NCI-H1048 (cell line): Measurements from ENCODE around the gene YOD1.
"Not testable (repeated sequence)": the region's sequence is repeated elsewhere in the genome, so short reads cannot be mapped to it uniquely, and the experiment has no call there.

Experiments
- DNase-seq: peaks from one replicate; lab custom pipeline; 2025; lab: John Stamatoyannopoulos, UW

Gene YOD1

DNA sequence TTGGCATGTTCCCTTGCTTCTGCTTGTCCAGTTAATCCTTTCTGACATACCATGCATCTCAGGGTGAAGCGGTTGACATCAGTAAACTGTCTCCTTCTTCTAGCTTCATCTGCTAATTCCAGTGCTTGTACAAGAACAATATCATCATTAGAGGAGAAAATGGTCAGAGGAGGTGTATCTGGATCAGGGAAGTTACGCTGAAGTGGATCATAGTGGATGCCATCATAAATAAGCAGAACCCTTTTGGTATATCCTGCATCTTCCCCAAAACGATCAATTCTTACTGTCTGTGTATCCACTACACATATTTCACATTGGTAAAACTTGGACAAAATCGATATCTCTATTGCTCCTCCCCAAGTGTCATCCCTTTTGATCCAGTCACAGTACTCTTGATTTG, 2.0 kb downstream of the YOD1 start:
- DNase-seq = no peak

DNA sequence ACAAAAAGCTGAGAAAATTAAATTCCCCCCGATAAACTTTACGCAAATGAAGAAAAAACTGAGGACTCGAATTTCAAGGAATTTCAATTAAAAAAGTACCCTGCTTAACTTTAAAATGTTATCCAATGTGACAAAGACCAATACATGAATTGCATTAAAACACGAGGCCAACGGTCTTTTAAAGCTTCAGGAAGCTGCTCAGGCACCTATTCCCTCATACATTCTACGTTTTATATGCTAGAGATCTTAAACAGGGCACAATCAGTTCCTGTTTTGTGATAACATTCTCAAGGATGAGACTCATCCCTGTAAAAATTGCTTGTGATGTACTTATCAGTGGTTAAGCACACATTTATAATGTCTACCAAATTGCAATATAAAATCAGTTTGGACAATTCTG, 3.0 kb downstream of the YOD1 start:
- no peak for DNase-seq

GRCh38 chr1:207047505-207047904, 3.5 kb downstream of the YOD1 start:
- DNase-seq = no peak

DNA sequence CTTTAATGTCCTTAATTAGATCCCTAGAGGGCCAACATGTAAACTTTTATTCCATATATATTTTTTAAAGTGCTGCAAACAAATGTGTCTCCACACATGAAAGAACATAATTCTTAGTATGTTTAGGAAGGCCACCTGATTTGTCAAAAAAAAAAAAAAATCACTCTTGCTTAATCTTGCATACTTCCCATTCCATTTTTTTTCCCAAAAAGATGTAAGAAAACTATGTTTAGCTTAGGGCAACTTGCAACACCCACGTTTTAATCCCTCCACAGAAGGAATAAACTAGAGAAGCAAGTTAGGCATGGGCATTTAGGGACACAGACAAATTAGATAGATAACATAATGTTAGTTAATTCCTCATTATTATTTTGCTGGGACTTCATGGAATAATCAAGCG, 5.6 kb downstream of the YOD1 start:
- no peak for DNase-seq

- DNase-seq = not testable (repeated sequence)
Observed at GRCh38 chr1:207041397-207041796, 9.6 kb downstream of the YOD1 start.

- DNase-seq = no peak
Observed at GRCh38 chr1:207040181-207040533, 10.9 kb downstream of the YOD1 start.

DNA sequence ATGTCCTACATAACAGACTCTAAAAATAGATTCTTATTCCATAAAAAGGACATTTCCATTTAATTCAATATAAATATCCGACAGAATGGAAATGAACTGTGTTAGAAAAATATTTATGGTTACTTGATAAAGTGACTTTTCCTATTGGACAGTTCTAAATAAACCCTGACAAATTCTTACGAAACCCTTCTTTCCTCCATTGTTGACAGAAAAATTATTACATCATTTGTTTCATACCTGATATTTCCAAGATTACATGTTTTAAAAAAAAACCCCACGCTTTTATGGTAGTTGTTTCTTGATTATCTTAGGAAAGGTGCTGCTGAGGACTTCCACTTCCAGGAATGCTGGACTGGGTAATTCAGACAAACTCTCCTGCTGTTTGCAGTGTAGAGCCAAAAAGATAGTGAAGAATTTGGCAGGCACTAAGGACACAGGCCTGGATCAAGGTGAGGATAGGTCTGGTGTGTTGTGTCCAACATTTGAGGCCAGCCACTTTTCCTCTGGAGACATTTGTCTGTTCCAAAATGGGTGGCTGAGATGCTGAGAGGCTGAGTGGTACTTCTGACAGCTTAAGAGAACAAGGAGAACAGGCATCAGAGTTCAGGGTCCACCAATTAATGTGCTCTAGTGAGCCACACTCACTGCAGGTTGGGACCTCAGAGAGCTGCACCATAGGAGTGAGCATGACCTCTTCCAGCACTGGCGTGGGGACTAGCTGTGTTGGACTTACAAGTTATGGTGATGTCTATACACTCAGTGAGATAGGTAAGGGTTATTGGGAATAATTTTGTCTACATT, 11.4 kb downstream of the YOD1 start:
- DNase-seq = no peak

DNA sequence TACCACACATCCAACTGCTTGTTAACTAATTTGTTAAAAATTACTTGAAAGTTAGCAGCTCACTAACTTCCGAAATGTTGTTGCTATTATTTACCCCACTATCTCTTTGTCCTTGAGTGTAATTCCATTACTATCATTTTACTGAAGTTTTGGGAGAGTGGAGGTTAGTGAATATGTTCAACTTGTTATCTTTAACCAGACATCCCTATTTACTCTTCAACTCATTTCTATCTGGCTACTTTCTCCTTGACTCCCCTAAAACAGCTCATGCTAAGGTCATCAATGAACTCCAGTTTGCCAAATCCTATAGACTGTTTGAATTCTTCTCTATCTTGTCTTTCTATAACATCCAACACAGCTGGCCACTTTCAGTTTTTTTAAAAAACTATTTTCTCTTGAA, 14.1 kb downstream of the YOD1 start:
- no peak for DNase-seq

GRCh38 chr1:207035877-207036551, 15.0 kb downstream of the YOD1 start:
- no peak for DNase-seq

GRCh38 chr1:207034998-207035397, 16.0 kb downstream of the YOD1 start:
- DNase-seq = no peak

GRCh38 chr1:207034208-207034607, 16.8 kb downstream of the YOD1 start:
- no peak for DNase-seq

GRCh38 chr1:207033302-207033701, 17.7 kb downstream of the YOD1 start:
- no peak for DNase-seq

DNA sequence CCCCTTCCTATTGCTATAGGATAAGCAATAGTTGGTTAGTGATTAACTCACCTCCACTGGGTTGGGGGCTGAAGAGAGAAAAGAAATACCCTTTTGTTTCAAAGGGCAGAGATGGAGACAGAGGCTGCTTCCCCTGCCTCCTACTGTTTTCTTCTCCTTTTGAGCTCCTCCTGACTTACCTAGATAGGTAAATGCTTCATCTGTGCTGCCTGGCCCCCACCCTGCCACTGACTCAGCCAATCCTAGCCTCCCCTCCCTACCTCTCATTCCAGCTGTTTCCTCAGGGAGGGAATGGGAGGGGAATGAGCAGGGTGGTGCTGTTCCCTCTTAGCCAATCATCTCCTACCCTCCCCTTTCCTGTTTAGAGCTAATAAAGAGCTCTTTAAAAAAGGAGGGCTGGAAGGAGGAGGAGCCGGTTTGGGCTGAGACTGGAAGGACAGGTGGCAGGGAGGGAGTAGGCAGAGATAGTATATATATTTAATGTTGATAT, 18.4 kb downstream of the YOD1 start, which contains the start of gene C1orf116:
C1orf116 (minus strand) TSS at position 229 of the 490 bp plus-strand sequence. CDS start 5,158 bp downstream, outside the sequence.
- no peak for DNase-seq

DNA sequence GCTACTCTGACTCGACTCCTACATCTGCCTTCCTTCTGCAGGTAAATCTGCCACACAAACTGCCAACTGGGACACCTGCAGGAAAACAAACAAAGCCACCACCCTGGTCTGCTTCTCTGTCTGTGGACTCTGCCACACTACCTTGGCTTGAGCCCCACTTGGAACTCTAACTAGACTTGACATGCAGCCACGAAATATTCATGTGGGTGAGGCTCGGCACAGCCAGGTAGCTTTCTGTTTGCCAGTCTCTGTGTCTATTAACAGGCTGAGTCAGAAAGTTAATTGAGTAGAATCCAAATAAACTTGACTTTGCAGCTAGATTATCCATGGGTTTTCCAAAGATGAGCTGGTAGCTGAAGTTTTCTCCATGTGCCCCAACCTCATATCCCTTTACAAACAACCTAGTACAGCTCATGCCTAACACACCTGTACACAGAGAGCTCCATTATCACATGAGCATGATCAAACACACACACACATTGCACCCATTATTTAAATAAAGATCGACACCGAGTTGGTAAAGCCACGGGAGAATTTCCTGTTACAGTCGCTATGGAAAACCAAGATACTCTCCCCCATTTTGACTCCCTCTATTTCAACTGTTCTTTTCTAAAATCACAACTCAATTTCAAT, 19.3 kb downstream of the YOD1 start:
- no peak for DNase-seq

GRCh38 chr1:207031016-207031415, 20.0 kb downstream of the YOD1 start:
- no peak for DNase-seq

DNA sequence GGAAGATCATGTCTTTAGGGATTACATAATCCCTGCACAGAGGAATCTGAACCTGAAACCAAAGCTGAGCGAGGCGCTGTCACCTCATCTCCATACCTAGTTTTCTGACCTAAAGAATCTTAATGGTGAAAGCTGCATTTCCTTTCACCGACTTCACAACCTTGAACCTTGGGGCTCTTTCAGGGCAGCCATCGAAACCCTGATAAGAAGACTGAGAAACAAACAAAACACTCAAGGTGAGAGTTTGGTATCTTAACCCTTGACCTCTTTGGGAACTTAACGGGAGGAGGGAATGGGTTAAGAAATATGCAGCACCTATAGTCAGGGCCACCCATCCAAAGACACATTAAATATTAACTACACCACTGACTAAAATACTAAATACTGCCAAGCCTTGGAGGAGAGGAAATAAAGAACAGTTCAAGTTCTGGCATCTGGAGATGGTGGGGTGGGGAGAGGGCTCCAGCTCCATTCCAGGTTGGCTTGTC, 20.4 kb downstream of the YOD1 start:
- no peak for DNase-seq

GRCh38 chr1:207029701-207030521, 21.1 kb downstream of the YOD1 start:
- DNase-seq = no peak

- DNase-seq = no peak
Observed at GRCh38 chr1:207028884-207029650, 21.9 kb downstream of the YOD1 start.

- no peak for DNase-seq
Observed at GRCh38 chr1:207027921-207028320, 23.1 kb downstream of the YOD1 start.

GRCh38 chr1:207027206-207027777, 23.7 kb downstream of the YOD1 start:
- no peak for DNase-seq

DNA sequence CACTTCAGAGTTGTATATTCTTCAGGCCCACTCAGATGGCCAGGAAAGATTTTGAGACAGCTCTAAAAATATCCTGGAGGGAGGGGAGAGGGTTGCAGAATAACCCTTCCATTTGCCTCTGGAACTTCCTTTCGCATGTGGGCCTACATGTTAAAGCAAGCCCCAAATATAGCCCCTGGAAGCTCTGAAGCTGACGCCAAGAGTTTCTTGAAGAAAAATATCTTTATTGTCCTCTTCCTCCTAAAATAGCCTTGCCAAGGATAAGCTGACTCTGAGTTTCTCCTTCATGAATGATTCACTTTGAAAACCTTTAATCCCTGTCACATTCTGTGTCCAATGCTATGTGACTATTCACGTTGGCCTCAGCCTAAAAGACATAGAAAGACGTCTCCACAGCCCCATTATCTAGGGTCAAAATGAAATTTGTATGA, 24.9 kb downstream of the YOD1 start:
- DNase-seq = no peak
